ENCODE data around the gene ABHD3.
"Not testable (repeated sequence)": the region's sequence is repeated elsewhere in the genome, so short reads cannot be mapped to it uniquely, and the experiment has no call there.

The ABHD3 gene

GRCh38 chr18:21704603-21705364 is at the start of gene ABHD3:
Gene ABHD3, minus strand, starts transcription at chr18:21704774. Its CDS starts 109 bp downstream, at chr18:21704665.
- peak; percentile 48 for DNase-seq

DNA sequence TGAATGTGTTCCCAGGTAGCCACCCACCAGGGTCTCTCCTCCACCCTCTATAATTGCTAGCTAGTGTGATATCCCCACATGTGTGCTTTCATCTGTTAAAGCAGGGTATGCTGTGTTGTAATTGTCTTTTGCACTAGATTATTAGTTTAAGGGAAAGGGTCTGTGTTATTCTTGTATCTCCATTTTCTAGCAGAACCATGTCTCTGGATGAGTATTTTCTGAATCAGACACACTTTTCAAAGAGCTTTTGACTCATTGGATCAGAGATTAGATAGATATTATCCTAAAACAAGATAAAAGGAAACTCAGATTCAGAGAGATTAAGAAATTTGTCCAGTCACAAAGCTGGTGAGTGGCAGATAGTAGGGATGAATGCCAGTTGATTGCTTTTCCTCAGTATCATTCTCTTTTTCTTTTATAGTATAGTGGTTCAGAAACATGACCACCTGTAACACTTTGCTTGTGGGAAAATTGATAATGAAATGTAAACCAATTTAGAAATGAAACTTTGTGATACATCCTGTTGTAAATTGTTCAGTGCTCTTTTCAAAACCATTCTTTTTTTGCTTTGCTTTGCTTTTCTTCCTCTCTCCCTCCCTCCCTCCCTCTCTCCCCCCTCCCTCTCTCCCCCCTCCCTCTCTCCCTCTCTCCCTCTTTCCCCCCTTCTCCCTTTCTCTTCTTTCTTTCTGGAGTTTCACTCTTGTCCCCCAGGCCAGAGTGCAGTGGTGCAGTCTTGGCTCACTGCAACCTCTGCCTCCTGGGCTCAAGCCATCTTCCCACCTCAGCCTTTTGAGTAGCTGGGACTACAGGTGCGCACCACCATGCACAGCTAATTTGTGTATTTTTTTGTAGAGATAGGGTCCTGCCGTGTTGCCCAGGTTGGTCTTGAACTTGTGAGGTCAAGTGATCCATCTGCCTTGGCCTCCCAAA is 43.5 kb upstream of the ABHD3 start:
- no peak for DNase-seq

GRCh38 chr18:21747268-21747667 is 42.7 kb upstream of the ABHD3 start:
- DNase-seq: no peak

DNA sequence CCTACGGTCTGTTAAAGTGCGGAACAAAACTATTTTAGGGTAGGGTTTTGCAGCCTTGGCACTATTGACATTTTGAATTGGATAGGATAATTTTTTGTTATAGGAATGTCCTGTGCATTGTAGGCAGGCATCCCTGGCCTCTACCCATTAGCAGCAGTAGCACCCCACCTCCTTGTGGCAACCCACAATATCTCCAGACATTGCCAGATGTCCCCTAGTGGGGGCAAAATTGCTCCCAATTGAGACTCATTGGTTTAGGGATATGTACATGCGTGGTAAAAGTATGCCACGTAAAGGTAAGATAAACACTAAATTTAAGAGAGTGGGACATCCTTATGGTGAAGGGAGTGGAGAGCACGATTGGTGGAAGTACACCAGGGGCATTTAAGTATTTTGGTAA is 40.7 kb upstream of the ABHD3 start:
- no peak for DNase-seq

GRCh38 chr18:21743166-21743832 is 38.7 kb upstream of the ABHD3 start:
- no peak for DNase-seq

DNA sequence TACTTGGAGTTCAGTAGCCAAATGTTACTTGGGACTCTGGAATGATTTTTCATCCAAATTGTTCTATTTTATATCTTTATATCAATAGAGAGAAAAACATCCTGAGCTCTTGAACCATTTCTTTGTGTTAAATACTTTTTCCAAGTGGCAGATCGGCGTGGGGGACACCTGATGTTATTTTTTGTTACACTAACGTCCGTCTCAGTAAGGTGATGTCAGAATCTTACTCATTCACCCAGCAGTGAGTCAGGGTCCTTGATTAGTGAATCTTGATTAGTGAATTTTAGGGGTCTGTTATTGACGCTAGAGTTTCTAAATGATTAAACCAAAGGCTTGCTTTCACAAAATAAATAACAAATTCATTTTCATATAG is 37.7 kb upstream of the ABHD3 start:
- no peak for DNase-seq

DNA sequence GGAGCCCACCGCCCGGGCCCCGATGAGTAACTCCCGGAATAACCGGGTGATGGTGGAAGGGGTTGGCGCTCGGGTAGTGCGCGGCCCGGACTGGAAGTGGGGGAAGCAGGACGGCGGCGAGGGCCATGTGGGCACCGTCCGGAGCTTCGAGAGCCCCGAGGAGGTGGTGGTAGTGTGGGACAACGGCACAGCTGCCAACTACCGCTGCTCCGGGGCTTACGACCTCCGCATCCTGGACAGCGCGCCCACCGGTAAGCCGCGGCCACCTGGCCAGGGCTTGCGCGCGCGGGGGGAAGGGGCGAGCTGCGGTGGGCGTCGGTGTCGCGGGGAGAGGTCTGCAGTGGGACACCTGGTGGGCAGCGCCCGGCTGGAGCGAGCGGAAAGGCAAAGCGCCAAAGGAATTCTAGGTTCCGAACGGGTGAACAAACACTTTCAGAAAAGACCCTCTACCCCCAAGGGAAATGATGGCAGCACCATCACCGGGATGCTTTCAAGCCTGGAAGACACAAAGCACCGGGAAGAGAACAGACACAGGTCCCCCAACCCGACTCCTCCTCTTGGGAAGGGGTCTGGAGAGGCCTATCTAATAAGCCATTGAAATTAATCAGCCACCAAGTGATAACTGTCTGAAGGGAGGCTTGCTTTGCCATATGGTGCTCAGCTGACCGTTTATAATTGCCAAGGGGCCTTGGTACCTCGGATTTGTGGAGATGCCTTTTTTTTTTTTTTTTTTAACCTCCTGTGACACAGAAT is 37.2 kb upstream of the ABHD3 start:
- no peak for DNase-seq

DNA sequence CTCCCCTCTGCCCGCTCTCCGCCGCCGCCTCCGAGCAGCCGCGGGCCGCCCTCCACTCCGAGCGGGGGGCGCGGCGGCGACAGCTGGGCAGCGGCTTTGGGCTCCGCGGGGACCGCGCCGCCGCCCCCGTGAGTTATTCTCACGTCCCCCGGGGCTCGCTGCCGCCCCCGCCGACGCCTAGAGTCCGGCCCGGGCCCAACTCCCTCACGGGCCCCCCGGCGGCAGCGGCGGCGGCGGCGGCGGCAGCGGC is 36.7 kb upstream of the ABHD3 start:
- peak; percentile 22 for DNase-seq

DNA sequence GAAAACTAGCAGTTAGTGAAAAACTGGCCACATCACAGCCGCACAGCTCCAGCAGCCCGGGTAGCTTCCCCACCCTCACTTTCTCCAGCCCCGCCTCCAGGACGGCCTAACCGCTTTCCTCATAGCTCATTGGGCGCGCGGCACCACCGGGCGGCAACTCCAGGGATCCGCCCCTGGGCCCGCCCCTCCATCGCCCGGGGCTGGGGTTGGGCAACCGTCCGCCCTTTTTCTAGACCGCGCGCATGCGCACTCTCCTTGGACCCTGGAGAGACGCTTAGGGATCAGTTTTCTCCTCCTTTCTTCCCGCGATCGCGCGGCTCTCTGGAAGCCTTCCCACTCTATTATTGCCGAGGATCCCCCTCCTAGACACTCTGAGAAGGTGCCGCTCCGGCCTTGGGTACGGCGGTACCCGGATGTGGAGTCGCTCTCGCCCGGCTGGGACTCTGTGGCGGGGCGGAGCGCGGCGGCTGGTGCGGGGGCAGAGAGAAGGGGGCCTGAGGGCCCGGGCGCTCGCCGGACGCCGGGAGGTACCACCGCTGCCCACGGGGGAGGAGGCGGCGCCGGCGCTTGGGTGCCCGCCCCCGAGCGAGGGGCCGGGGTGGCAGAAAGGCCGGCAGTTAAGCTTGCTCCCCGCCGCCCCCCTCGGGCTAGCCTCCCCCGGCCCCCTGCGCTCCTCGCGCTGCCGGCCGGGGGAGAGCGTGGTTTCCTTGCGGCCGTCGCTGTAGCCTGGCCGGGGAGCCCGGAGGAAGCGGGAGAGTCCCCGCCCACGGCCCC is 36.2 kb upstream of the ABHD3 start, which contains the start of gene MIB1:
MIB1 (plus strand) TSS at position 255 of the 774 bp plus-strand sequence. CDS start 792 bp downstream, outside the sequence.
- DNase-seq: peak; percentile 90

GRCh38 chr18:21739604-21740537 is 35.3 kb upstream of the ABHD3 start:
- no peak for DNase-seq

DNA sequence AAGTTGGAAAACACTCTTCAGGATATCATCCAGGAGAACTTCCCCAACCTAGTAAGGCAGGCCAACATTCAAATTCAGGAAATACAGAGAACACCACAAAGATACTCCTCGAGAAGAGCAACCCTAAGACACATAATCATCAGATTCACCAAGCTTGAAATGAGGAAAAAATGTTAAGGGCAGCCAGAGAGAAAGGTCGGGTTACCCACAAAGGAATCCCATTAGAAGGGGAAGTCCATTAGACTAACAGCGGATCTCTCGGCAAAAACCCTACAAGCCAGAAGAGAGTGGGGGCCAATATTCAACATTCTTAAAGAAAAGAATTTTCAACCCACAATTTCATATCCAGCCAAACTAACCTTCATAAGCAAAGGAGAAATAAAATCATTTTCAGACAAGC is 32.4 kb upstream of the ABHD3 start:
- not testable (repeated sequence) for DNase-seq

DNA sequence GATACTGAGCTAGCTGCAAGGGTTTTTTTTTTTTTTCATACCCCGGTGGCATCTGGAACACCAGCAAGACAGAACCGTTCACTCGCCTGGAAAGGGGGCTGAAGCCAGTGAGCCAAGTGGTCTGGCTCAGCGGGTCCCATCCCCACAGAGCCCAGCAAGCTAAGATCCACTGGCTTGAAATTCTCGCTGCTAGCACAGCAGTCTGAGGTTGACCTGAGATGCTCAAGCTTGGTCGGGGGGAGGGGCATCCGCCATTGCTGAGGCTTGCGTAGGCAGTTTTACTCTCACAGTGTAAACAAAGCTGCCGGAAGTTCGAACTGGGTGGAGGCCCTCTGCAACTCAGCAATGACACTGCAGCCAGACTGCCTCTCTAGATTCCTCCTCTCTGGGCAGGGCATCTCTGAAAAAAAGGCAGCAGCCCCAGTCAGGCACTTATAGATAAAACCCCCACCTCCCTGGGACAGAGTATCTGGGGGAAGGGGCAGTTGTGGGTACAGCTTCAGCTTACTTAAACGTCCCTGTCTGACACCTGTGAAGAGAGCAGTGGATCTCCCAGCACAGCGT is 31.0 kb upstream of the ABHD3 start:
- no peak for DNase-seq

GRCh38 chr18:21733011-21733410 is 28.4 kb upstream of the ABHD3 start:
- DNase-seq: no peak

GRCh38 chr18:21727702-21728101 is 23.1 kb upstream of the ABHD3 start:
- no peak for DNase-seq

DNA sequence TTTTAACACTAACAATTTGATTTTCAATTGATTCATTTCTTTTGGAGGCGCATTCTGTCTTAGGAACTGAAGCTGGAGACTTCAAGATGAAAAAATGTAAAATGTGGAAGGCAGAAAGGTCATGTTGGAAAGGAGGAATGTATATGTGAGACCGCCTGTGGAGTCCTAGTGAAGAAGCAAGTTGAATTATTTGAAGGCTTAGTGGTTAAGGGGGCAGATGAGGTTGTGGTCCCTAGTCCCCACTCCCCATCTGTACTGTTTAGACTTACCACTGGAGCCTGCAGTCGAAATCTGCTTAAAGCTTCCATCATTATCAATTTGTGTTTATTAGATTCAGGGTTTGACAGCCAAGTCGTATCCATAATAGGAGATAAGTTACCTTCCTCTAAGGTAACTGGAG is 20.6 kb upstream of the ABHD3 start:
- DNase-seq: no peak

- no peak for DNase-seq
Observed at GRCh38 chr18:21722687-21723086, 18.1 kb upstream of the ABHD3 start.

DNA sequence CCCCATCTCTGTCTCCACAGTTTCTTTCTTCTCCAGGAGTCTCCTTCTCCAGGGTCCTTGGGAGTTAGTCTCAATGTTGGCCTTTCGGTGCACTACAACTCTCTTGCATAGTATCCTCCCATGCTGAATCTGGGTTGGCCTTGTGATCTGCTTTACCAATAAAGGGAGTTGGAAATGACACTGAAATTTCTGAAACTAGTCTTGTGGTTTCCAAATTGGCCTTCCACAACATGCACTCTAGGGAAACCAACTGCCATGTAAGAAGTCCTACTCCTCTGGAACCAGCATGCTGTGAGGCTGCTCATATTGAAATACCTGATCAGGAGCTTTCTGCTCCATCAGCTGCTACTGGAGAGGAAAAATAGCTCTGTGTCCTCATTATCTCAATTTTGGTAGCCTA is 9.9 kb upstream of the ABHD3 start:
- DNase-seq: no peak

DNA sequence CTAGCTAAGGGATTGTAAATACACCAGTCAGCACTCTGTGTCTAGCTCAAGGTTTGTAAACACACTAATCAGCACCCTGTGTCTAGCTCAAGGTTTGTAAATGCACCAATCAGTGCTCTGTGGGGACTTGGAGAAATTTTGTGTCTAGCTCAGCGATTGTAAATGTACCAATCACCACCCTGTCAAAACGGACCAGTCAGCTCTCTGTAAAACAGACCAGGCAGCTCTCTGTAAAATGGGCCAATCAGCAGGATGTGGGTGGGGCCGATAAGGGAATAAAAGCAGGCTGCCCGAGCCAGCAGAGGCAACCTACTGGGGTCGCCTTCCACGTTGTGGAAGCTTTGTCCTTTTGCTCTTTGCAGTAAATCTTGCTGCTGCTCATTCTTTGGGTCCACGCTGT is 2.6 kb upstream of the ABHD3 start:
- DNase-seq: not testable (repeated sequence)

DNA sequence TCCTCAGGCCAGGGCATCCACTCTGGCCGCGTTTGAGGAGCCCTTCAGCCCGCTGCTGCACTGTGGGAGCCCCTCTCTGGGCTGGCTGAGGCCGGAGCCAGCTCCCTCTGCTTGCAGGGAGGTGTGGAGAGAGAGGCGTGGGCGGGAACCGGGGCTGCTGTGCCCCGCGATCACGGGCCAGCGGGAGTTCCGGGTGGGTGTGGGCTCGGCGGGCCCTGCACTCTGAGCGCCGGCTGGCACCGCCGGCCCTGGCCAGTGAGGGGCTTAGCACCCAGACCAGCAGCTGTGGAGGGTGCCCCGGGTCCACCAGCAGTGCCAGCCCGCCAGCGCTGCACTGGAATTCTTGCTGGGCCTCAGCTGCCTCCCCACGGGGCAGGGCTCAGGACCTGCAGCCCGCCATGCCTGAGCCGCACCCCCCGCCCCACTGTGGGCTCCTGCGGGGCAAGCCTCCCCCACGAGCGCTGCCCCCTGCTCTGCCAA is 1.9 kb upstream of the ABHD3 start:
- DNase-seq: no peak

DNA sequence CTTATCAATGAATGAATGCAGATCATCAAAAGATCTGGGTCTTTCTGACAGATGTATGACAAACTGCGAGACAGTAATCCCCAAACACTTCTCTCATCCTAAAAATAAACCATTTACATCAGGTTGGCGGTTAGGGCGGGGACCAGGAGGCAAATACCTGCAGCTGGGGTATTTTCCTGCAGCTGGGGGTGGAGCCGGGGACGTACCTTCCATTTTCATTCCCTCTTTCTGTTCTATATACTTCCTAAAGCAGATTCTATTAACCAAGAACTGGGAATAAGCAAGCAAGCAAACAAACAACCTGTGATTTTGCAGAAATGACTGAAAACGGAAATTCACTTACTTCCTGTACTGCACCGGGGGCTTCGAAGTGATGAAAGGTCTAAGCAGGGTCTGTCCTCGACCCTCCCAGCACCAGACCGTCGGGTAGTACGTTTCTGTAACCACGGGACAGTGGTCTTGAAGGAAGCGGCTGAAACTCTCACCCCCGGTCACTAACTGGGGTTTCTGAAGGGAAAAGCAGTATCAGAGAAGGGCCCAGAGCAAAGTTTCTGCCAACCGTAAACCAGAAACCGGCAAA is 1.2 kb downstream of the ABHD3 start:
- no peak for DNase-seq

Data from GOT3 (cell line).